Ovary (tissue), 9 donors: ENCODE results near the gene AKAP5. TPM values are rescaled to one million over a fixed set of nuclear protein-coding genes. Genes with fewer than 3 reads are reported as not detected.

Source experiments
- DNase-seq, 5 donors: peaks; one replicate each; pipeline ENCODE4 v3.0.0-alpha.2; 2019 to 2020
- H3K27ac ChIP-seq, 2 donors: fragments of 200-600 bp; one replicate each; pipeline versions ENCODE4 v1.5.1 to v1.8.0; 2019 to 2022
- H3K27me3 ChIP-seq: fragments of 200-600 bp; one replicate; pipeline ENCODE4 v1.8.0; 2022
- H3K36me3 ChIP-seq: fragments of 200-600 bp; sonication (generic); one replicate; pipeline ENCODE4 v1.5.1; 2019
- H3K4me1 ChIP-seq: one replicate; pipeline ENCODE4 v1.8.1; 2013; ENCODE audit warnings: mild to moderate bottlenecking, moderate library complexity; ENCODE audit not compliant: insufficient read depth
- H3K4me3 ChIP-seq: fragments of 200-600 bp; sonication (generic); one replicate; pipeline ENCODE4 v1.5.1; 2017
- H3K9me3 ChIP-seq, 2 donors: fragments of 200-600 bp in 1 of 2; sonication (generic) in 1 of 2; one replicate each; pipeline versions ENCODE4 v1.5.1 to v1.8.1; 2013 to 2019; ENCODE audit warnings: mild to moderate bottlenecking in 1 of 2, moderate library complexity in 1 of 2
- CTCF ChIP-seq, 3 donors: fragments of 450-650 bp in 2 of 3; fragments of 200-600 bp in 1 of 3; IDR thresholded peaks; one replicate each; pipeline versions ENCODE4 v1.5.1 to v1.8.0; 2016 to 2022; ENCODE audit warnings: antibody characterized with exemption in 3 of 3, mild to moderate bottlenecking in 1 of 3
- EP300 ChIP-seq: sonication (generic); formaldehyde crosslinking; IDR thresholded peaks from one replicate; pipeline ENCODE4 v1.6.1; 2017; ENCODE audit warnings: antibody characterized with exemption
- POLR2A ChIP-seq: fragments of 450-650 bp; IDR thresholded peaks from one replicate; pipeline ENCODE4 v1.6.1; 2017; ENCODE audit warnings: antibody characterized with exemption, mild to moderate bottlenecking, moderate library complexity
- WGBS, 3 donors: extraction: QIAGEN DNeasy Blood & Tissue Kit in 1 of 3; methylation state at CpG; one replicate each; pipeline versions ENCODE4 v1.1.5 to v1.1.7; 2013 to 2017; 5-methylcytosine and 5-hydroxymethylcytosine counted together
- intact Hi-C, 4 donors: fragments of 100-400 bp; cut with DNase I; formaldehyde crosslinking; loops; one replicate each; pipeline versions ENCODE4 v1.11.0 to v1.15.1; 2022 to 2023
- polyA plus RNA-seq, 2 donors: library from polyadenylated mRNA; stranded (reverse); fragments of 200-250 nt in 1 of 2; fragments of 350-450 nt in 1 of 2; fragmentation: Illumina TruSeq in 1 of 2; extraction: RNeasy Lipid Tissue Mini Kit (QIAGEN cat#74804) in 1 of 2; gene quantifications; one replicate each; pipeline ENCODE4 v1.2.3, GENCODE V29; 2013 to 2014
- total RNA-seq, 7 donors: library from RNA; depleted of rRNA in 2 of 7; stranded (reverse); fragments of >200 nt in 2 of 7; fragmentation: NEBNext Ultra II Directional in 3 of 7; extraction: Animal tissue kit (Norgen Biotek cat#: 25700) in 3 of 7; gene quantifications; one replicate each; pipeline versions ENCODE4 v1.1.0 to v1.2.4, GENCODE V29; 2016 to 2023
- donor health status: DM: no; HTN: no; CAD: no; lungs with moderate emphysema.
- donor health status: DM: no; HTN: no; CAD: no.
- donor health status: Bipolar disorder and iron deficiency.
- donor health status: DM: yes; HTN: yes; CAD: no.
- donor health status: DM: no; HTN: no; CAD: no.
- donor health status: DM: yes; HTN: yes; CAD: no.

Gene AKAP5
- total and polyA plus RNA-seq, 9 donors: 0.12 to 1.7 (median 0.56) TPM

GRCh38 chr14:64504897-64505794, 39.8 kb downstream of the AKAP5 start:
- intact Hi-C loops: loop anchor here in 1 of 4 donors (10.0 kb wide), 1 partner anchor 160 kb away; no protein-coding TSS in a partner anchor
- H3K4me1 ChIP-seq: peaks cover 10% of the 10 kb centered on the region
- no peaks in the 10 kb centered on the region for H3K27me3 ChIP-seq
- 0% methylated on average over 68 of the region's 68 CpGs for WGBS, 3 donors
- H3K9me3 ChIP-seq: no peaks in the 10 kb centered on the region
- H3K27ac ChIP-seq: peak overlapping the region; percentile 95 to 99
- H3K4me3 ChIP-seq: peak overlapping the region; percentile 89
- peak; percentile 86 to 90 (median 89) for DNase-seq
- peak; percentile 3 for TF ChIP-seq POLR2A
- no peak for TF ChIP-seq CTCF (IDR thresholded peaks at IDR 0.05)
- no peaks in the 10 kb centered on the region for H3K36me3 ChIP-seq

GRCh38 chr14:64506721-64507120, 41.4 kb downstream of the AKAP5 start:
- Histone ChIP-seq H3K4me3 (no peak overlapping the region), H3K9me3 (no peaks in the 10 kb centered on the region), H3K27me3 (no peaks in the 10 kb centered on the region), H3K4me1 (peaks cover 8% of the 10 kb centered on the region), H3K27ac (no peak overlapping the region), H3K36me3 (no peaks in the 10 kb centered on the region)
- no peak for DNase-seq
- TF ChIP-seq CTCF (IDR thresholded peaks at IDR 0.05) (no peak), EP300 (no peak), POLR2A (no peak)
- intact Hi-C loops: loop anchor here in 1 of 4 donors (10.0 kb wide), 1 partner anchor 162 kb away; no protein-coding TSS in a partner anchor
- WGBS, 3 donors: 16 to 31% (median 19%) methylated on average over 3 of the region's 3 CpGs

GRCh38 chr14:64507376-64508156, 42.3 kb downstream of the AKAP5 start:
- 64 to 72% (median 70%) methylated on average over 4 of the region's 4 CpGs for WGBS, 3 donors
- intact Hi-C loops: loop anchor here in 1 of 4 donors (10.0 kb wide), 1 partner anchor 163 kb away; no protein-coding TSS in a partner anchor
- H3K27me3 ChIP-seq: no peaks in the 10 kb centered on the region
- TF ChIP-seq EP300 (no peak), POLR2A (no peak), CTCF (IDR thresholded peaks at IDR 0.05) (no peak)
- no peak overlapping the region for H3K4me3 ChIP-seq
- H3K36me3 ChIP-seq: no peaks in the 10 kb centered on the region
- DNase-seq: no peak
- no peaks in the 10 kb centered on the region for H3K9me3 ChIP-seq
- H3K27ac ChIP-seq: no peak overlapping the region
- H3K4me1 ChIP-seq: peaks cover 6% of the 10 kb centered on the region

GRCh38 chr14:64508215-64508776, 43.0 kb downstream of the AKAP5 start:
- Histone ChIP-seq H3K36me3 (no peaks in the 10 kb centered on the region), H3K27me3 (no peaks in the 10 kb centered on the region), H3K4me1 (peaks cover 5% of the 10 kb centered on the region), H3K27ac (no peak overlapping the region), H3K9me3 (no peaks in the 10 kb centered on the region), H3K4me3 (no peak overlapping the region)
- no peak for DNase-seq
- intact Hi-C loops: loop anchor here in 1 of 4 donors (10.0 kb wide), 1 partner anchor 163 kb away; no protein-coding TSS in a partner anchor
- TF ChIP-seq POLR2A: no peak
- no peak for TF ChIP-seq CTCF (IDR thresholded peaks at IDR 0.05)
- TF ChIP-seq EP300: no peak
- WGBS, 3 donors: 24 to 32% (median 30%) methylated on average over 1 of the region's 1 CpG
